Left lobe of liver (tissue), 2 donors: ENCODE results near the gene TMEM267. TPM values are rescaled to one million over a fixed set of nuclear protein-coding genes. Genes with fewer than 3 reads are reported as not detected.
"Not testable (repeated sequence)": the region's sequence is repeated elsewhere in the genome, so short reads cannot be mapped to it uniquely, and the experiment has no call there.

Source experiments
- ATAC-seq: fragments of 200-7000 bp; cut with Tn5 transposase; one replicate; pipeline ENCODE4 v1.9.1; 2020; ENCODE audit warnings: mild to moderate bottlenecking, moderate library complexity
- DNase-seq: peaks from one replicate; pipeline ENCODE4 v3.0.0-alpha.2; 2020; ENCODE audit warnings: low spot score
- total RNA-seq: library from RNA; stranded (reverse); gene quantifications from one replicate; pipeline ENCODE4 v1.2.1, GENCODE V29; 2021
- donor health status: DM: no; HTN: no; CAD: no; lungs with moderate emphysema.
- donor health status: DM: no; HTN: yes; CAD: no.

Gene TMEM267
- 5.7 TPM for total RNA-seq

GRCh38 chr5:43483298-43484105 is at the start of gene TMEM267:
TMEM267 (minus strand) TSS chr5:43483865; CDS start chr5:43453969, 29,896 bp downstream.
- DNase-seq (peak; percentile 94), ATAC-seq (peak; percentile 96)

DNA sequence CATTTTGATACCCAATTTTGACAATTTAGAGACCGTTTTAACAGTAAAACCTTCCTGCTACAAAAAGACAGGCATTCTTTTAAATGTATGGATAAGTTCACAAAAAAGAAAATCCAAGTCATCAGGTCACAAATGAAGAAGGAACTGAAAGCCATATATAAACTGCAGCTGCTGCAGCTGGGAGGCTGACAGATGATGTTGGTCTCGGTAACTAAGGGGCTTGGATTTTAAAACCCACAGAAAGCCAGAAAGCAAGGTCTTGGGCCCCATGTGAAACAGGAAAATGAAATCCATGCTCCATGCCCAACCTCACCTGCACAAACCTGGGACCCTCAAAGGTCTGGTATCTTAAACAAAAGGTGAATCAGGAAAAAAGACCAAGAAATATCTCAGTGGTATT is 47.0 kb upstream of the TMEM267 start:
- ATAC-seq (no peak), DNase-seq (no peak)

GRCh38 chr5:43523662-43524072 is 40.0 kb upstream of the TMEM267 start:
- DNase-seq (no peak), ATAC-seq (no peak)

DNA sequence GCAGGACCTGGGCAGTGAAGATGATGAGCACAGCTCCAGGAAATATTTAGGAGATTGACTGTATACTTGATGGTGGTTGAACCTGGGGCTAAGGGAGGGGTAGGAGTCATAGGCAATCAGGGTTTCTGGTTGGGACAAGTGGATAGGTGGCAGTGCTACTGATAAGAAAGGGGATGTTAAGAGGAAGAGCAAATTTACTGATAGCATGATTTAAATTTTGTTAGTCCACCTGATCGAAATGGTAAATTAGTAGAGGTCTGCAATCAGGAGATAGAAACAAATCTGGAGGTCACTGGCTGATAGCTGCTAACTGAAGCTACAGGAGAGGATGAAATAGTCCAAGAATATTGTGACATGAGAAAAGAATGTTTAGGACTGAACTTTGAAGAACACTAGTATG is 37.0 kb upstream of the TMEM267 start:
- ATAC-seq (no peak), DNase-seq (no peak)

DNA sequence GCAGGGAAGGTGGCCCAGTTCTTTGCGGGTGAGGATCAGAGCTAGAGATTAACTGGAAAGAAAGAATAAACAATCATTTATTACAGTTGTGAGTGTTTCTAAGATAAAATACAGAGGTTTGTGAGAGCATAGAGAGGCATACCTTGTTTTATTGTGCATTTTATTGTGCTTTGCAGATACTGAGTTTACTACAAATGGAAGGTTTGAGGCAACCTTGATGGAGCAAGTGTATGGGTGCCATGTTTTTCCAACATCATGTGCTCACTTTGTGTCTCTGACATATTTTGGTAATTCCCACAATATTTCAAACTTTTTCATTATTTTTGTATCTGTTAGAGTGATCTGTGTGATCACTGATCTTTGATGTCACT is 32.0 kb upstream of the TMEM267 start:
- no peak for DNase-seq
- ATAC-seq, result no peak

GRCh38 chr5:43514816-43515677 is 31.4 kb upstream of the TMEM267 start, which contains the start of gene C5orf34:
C5orf34 (minus strand) TSS chr5:43515148; CDS start chr5:43509339, 5,809 bp downstream.
- DNase-seq (peak; percentile 98), ATAC-seq (peak; percentile 100)

DNA sequence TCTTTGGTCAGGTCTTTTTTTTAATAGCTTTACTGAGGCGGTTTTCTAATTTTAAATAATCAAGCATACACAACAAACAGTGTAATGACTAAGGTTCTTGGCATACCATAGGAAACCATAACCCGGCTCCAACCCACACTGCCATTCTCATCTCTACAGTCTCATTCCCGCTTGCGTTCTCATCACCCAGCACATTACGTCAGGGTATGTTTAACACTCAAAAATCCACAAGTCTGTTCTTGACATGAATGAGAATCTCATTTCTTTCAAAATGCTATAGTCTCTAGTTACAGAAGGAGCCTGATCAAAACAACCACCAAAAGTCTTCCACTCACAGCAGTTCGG is 30.8 kb upstream of the TMEM267 start:
- DNase-seq (no peak), ATAC-seq (no peak)

DNA sequence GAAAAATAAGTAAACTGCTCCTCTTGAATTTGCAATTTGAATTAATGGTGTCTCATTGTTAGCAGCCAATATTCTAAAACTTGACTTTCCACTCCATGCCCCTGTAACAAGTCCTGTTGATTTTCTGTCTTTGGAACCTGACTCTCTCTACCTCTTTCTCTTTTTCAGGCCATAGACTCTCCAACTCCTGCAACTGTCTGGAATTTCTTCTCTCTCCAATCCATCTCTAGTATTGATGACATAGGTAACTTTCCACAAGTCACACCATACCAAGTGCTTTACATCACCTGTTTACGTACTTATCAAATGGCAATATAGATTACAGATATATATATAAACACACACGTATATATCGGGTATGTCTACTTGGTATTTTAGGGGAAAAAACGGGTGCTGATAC is 30.4 kb upstream of the TMEM267 start:
- DNase-seq, result no peak

DNA sequence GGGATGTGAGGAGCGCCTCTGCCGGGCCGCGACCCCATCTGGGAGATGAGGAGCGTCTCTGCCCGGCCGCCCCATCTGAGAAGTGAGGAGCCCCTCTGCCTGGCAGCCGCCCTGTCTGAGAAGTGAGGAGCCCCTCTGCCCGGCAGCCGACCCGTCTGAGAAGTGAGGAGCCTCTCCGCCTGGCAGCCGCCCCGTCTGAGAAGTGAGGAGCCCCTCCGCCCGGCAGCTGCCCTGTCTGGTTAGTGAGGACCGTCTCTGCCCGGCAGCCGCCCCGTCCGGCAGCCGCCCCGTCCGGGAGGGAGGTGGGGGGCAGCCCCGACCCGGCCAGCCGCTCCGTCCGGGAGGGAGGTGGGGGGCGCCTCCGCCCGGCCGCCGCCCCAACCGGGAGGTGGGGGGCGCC is 27.4 kb upstream of the TMEM267 start:
- not testable (repeated sequence) for DNase-seq, ATAC-seq

More for the DNA sequence above, 30.4 kb upstream of the TMEM267 start:
- ATAC-seq, result no peak

GRCh38 chr5:43498581-43498980 is 14.9 kb upstream of the TMEM267 start:
- DNase-seq (no peak), ATAC-seq (no peak)

DNA sequence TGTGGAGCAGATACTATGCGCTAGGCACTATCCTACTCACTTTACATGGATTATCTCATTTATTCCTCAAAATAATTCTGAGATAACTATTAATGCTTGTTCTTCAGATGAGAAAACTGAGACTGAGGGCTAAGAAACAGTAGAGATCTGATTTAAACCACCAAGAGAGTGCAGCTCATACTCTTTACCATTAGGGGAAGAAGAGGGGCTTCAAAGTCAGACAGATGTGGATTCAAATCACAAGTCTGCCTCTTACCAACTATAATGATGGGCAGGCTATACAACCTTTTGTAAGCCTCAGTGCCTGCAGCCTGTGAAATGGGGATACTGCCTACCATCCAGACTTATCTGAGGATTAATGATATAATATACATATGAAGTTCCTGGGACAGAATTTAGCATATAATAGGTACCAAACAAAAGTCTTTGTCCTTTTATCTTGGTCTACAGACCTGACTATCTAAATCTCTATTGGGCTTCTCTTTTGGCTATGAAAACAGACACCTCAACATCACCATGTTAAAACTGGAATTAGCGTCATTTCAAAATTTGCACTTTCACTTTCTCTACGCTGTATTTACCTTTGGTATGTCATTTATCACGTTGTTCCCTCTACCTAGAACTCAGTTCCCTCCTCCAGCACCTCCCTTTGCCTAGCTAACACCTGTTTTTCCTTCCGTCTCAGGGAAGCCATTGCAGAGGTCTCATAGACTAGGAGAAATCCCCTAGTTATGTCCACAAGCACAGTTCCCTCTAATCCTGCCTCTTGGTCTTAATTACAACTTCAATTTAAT is 13.8 kb upstream of the TMEM267 start:
- no peak for DNase-seq

GRCh38 chr5:43491326-43491725 is 7.7 kb upstream of the TMEM267 start:
- DNase-seq, result no peak
- ATAC-seq, result no peak

More for the DNA sequence above, 13.8 kb upstream of the TMEM267 start:
- peak; percentile 50 for ATAC-seq

GRCh38 chr5:43486353-43486752 is 2.7 kb upstream of the TMEM267 start:
- no peak for ATAC-seq
- DNase-seq, result no peak

DNA sequence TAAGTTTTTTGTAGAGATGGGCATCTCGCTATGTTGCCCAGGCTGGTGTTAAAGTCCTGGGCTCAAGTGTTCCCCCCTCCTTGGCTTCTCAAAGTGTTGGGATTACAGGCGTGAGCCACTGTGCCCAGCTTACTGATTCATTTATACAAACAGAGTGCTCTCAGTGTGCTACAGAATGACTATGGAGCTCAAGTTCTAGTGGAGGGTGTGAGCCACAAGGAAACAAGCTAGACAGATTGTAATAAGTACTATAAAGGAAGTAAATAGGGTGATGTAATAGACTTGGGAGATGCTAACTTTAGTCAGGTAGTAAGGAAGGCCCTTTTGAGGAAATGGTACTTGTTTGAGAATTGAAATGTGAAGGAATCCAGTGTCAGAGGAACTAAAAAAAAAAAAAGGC is 1.7 kb upstream of the TMEM267 start:
- no peak for ATAC-seq

GRCh38 chr5:43484106-43484849 is 613 bp upstream of the TMEM267 start:
- ATAC-seq (peak; percentile 84), DNase-seq (peak; percentile 85)

More for the DNA sequence above, 1.7 kb upstream of the TMEM267 start:
- DNase-seq, result no peak

GRCh38 chr5:43482490-43483297 is 971 bp downstream of the TMEM267 start:
- ATAC-seq (no peak), DNase-seq (no peak)

- no peak for DNase-seq
- no peak for ATAC-seq
Observed at GRCh38 chr5:43469671-43470391, 13.8 kb downstream of the TMEM267 start.

- ATAC-seq (no peak), DNase-seq (no peak)
Observed at GRCh38 chr5:43467100-43467499, 16.6 kb downstream of the TMEM267 start.

DNA sequence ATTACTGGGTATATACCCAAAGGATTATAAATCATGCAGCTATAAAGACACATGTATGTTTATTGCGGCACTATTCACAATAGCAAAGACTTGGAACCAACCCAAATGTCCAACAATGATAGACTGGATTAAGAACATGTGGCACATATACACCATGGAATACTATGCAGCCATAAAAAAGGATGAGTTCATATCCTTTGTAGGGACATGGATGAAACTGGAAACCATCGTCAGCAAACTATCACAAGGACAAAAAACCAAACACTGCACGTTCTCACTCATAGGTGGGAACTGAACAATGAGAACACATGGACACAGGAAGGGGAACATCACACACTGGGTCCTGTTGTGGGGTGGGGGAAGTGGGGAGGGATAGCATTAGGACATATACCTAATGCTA is 18.2 kb downstream of the TMEM267 start:
- ATAC-seq, result not testable (repeated sequence)

More for the DNA sequence above, 18.2 kb downstream of the TMEM267 start:
- DNase-seq, result not testable (repeated sequence)
